NK-92 treated with Interleukin-12 subunit alpha and Interleukin-12 subunit beta, amount 100 ng/mL, for 24 hours (cell line): Measurements from ENCODE around the gene ZMYND11.
"Not testable (repeated sequence)": the region's sequence is repeated elsewhere in the genome, so short reads cannot be mapped to it uniquely, and the experiment has no call there.

Experiments
- DNase-seq: peaks from one replicate; lab custom pipeline; 2025; lab: John Stamatoyannopoulos, UW

The ZMYND11 gene

GRCh38 chr10:132946-133898 is 2.0 kb upstream of the ZMYND11 start:
- no peak for DNase-seq

- no peak for DNase-seq
Observed at GRCh38 chr10:134247-135131, 766 bp upstream of the ZMYND11 start.

GRCh38 chr10:135601-136464 is 578 bp downstream of the ZMYND11 start:
- no peak for DNase-seq

- no peak for DNase-seq
Observed at GRCh38 chr10:136465-136762, 1.2 kb downstream of the ZMYND11 start.

DNA sequence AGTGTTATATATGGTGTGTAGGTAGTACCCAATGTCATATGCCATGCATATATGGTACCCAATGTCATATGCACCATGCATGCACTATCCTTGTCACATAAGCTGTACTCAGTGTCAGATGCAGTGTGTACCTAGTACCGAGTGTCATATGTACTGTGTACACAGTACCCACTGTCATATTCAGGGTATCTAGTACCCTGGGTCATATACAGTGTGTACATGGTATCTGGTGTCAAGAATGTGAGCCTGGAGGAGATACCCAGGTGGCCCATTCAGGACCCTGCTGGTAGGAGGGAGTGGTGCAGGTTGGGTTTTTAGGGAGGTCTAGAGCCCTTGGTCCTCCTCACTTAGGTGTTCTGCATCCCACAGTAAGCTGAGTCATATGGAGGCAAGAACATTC is 1.8 kb downstream of the ZMYND11 start:
- DNase-seq = no peak

DNA sequence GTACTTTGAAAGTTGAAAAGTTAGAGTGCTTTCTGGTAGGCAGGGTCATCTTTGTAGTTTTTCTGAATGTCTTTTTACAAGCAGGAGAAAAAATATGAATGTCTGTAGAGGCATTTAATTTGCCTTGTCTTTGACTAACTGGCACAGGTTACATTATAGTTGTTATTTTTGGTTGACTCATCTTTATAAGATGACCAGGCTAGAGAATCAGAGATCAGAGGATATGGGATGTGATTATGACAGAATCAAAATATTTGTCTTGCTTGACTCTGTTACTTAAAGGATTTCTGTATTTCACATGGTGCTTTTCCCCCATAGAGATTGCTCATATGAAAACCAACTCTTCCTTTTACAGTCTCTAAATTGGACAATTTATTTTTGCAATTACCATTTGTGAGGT is 2.4 kb downstream of the ZMYND11 start:
- no peak for DNase-seq

GRCh38 chr10:142371-142770 is 7.1 kb downstream of the ZMYND11 start:
- no peak for DNase-seq

DNA sequence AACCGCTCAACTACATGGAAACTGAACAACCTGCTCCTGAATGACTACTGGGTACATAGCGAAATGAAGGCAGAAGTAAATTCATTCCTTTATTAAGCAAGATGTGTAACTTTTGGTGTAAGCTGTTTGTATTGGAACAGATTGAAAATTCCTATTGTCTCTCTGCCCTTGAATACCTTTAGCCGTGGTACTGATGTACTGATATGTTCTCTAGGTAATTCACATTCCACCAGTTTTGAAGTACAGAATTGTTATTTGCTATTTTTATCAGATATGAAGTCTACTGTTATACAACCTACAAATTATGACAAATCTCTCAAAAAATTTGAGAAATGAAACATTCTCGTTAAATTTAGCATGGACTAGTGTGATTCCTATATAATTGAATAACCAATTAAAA is 17.7 kb downstream of the ZMYND11 start:
- DNase-seq = no peak

- DNase-seq = no peak
Observed at GRCh38 chr10:154348-154747, 19.1 kb downstream of the ZMYND11 start.

DNA sequence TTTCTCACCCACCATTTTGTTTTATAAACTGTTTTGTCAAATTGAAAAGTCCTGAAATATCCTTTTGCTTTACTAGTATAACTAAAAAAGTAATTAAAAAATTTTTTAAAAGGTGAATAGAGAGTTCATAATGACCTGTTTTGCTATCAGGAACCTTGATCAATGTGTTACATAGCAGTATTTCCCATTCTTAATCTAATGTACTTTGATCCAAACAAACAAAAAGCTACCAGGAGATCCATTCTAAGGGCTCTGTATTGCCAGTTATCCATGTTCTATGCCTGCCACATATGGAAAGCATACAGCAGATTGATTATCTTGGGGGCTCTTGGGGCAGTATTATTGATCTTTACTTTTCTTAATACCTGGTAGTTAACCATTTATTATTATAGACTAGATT is 32.1 kb downstream of the ZMYND11 start:
- no peak for DNase-seq

GRCh38 chr10:173741-174140 is 38.5 kb downstream of the ZMYND11 start:
- DNase-seq = no peak

- no peak for DNase-seq
Observed at GRCh38 chr10:176677-177076, 41.4 kb downstream of the ZMYND11 start.

DNA sequence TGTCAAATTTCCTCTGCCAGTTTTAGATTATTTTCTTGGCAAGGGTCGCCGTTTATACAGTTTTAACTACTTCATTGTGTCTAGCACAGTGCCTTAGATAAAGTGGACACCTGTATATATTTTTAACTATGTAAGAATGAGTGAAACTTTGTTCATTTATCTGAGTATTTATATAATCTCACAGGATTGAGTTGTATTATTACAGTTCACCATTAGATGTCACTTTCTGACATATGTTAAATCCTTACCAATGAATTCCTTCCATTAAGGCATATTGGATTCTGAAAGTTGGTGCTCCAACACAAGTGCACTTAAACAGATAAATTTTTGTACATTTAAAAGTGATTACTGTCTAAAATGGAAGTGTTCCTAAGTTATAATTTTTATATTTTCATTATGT is 43.0 kb downstream of the ZMYND11 start:
- DNase-seq = no peak

GRCh38 chr10:178723-179122 is 43.5 kb downstream of the ZMYND11 start:
- DNase-seq = no peak

DNA sequence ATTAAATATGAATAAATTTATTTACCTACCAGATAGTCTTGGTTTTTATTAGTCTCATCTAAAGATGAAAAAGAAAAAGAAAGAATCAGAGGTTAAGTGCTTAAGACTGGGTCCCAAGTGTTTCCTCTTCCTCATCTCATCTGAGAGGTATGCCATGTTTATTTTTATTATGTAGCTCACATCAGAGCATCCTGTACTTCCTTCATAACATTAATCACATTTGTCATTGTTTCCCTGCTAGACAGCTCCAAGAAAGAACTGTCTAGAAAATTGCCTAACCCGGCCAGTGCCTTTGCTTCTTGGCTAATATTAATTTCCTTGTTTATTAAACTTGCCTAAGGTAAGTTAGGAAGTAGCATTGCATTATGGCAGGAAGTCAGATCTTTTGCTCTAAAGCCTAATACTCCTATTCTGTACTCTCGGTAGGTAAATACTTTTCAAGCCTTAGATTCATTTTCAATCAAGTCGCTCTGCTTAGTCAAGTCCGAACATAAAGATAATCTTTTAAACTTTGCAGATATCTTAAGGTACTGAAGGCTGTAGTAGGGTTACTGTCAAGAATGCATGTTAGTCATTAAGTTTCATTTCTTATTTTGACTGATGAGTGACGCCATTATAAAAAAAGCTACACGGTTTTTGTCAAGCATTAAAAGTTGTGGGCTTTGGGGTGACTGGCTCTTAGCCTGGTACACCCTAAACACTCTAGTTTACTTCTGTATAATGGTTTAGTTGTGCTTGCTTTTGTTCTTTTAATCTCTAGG is 47.4 kb downstream of the ZMYND11 start:
- no peak for DNase-seq

DNA sequence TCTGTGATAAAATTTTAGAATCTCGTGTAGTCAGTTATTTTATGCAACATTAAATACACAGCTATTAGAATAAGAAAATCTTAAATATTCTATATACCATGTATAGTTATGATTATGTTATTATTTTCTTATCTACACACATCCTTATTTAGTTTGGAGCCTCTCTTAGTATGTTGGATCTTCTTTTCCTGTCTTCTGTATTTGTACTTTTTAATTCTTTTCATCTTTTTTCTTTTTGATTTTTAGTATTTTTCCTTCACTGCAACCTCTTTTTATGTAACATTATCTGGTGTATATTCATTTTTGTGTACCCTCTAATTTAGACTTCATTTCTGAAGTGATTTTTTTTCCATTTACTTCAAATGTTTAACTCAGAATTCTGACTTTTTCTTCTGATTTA is 48.9 kb downstream of the ZMYND11 start:
- DNase-seq = no peak

GRCh38 chr10:184911-185310 is 49.7 kb downstream of the ZMYND11 start:
- DNase-seq = no peak

GRCh38 chr10:185571-185970 is 50.3 kb downstream of the ZMYND11 start:
- DNase-seq = not testable (repeated sequence)

DNA sequence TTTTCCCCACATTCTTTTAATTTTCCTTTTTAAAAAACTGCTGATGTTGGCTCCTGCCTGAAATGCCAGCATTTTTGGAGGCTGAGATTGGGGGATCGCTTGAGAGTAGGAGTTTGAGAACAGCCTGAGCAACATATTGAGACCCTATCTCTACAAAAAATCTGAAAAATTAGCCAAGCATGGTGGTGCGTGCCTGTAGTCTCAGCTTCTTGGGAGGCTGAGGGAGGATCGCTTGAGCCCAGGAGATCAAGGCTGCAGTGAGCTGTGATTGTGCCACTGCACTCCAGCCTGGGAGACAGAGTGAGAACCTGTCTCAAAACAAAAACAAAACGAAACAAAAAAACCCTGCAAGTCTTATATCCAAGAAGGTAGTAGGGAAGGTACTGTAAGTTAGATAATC is 51.7 kb downstream of the ZMYND11 start:
- DNase-seq = no peak

- no peak for DNase-seq
Observed at GRCh38 chr10:188546-188945, 53.3 kb downstream of the ZMYND11 start.

- no peak for DNase-seq
Observed at GRCh38 chr10:190216-190615, 55.0 kb downstream of the ZMYND11 start.
